Hippocampal formation (tissue), 2 donors: ENCODE measurements around the gene SSMEM1.
"Not testable (repeated sequence)": the region's sequence is repeated elsewhere in the genome, so short reads cannot be mapped to it uniquely, and the experiment has no call there.

Experiments
- DNase-seq, 2 donors: peaks; one replicate each; lab custom pipeline; 2025; lab: John Stamatoyannopoulos, UW

SSMEM1 gene

DNA sequence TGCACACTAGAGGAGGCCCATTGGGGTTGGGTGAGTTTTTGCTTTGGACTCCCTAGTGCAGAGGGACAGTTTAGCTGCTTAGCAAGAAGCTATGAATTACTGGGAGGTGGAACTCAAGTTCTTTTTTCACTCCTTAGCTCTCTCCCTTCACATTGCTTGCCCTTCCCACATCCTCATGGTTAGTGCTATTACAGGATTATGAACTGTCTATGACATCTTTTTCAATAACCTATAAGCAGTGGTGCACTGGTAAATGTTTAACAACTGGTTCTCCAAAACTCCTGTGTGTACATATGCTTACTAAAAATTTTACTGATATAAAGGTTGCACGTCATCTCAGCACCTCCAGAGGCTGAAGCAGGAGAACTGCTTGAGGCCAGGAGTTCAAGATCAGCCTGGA, 6.2 kb downstream of the SSMEM1 start:
- DNase-seq, result no peak

DNA sequence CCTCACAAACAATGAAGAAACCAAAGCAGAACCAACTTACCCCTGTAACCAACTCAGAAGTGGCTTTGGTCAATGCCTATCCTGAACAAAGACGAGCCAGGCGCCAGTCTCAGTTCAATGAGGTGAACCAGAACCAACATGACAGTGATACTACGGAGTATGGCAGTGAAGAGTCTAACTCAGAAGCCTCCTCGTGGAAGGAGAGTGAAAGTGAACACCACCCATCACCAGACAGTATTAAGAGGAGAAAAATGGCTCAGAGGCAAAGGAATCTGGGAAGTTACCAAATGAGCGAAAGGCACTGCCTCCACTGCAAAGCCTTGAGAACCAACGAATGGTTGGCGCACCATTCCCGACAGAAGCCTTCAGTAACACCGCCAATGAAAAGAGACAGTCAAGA, 8.4 kb downstream of the SSMEM1 start:
- no peak for DNase-seq

DNA sequence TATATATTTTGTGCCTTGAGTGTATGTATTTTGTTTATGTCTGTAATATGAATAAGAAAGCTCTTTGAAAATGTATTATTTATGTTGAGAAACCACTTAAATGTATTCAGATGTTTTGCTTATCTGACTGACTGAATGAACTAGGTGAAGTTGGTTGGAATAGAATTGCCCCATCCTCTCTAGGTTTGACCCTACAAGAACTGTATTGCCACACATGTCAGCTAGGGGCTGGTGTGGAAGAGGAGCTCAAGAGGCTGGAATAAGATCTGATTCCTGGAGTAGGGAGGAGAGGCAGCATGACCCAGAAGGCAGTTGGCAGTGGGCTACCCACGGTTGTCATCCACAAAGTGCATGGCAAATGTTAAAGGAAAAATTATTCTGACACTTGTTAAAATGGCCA, 9.1 kb downstream of the SSMEM1 start:
- DNase-seq, result no peak

DNA sequence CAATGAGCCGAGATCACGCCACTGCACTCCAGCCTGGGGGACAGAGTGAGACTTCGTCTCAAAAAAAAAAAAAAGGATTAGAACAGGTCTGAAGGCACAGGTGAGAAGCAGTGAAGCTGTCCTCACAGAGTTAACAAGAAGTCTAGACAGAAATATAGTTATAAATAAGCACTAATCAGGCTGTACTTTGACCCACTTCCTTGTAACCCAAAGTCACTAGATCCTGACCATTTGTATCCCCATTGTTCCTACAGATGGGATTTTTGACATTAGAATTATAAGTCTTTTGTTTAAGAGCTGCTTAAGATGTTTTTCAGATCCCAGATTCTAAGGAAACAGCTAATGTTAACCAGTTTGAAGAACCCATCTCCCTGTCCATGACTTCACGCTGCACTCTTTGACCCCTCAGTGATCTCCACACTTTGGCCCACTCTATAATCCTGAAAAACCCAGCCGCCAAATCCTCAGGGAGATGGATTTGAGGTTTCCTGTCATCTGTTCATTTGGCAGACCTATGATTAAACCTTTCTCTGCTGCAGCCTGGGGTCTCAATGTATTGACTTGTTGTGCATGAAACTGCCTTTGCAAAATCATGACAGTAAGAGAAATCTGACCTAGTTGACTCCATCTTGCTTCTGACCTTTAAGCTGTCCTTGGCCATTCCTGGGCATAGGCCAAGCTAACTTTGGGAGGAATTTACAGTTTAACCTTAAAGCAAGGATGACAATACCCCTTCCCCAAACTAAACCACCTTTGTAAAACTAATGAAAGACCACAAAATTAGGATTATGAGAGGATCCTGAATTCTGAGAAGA, 11.4 kb downstream of the SSMEM1 start:
- no peak for DNase-seq

DNA sequence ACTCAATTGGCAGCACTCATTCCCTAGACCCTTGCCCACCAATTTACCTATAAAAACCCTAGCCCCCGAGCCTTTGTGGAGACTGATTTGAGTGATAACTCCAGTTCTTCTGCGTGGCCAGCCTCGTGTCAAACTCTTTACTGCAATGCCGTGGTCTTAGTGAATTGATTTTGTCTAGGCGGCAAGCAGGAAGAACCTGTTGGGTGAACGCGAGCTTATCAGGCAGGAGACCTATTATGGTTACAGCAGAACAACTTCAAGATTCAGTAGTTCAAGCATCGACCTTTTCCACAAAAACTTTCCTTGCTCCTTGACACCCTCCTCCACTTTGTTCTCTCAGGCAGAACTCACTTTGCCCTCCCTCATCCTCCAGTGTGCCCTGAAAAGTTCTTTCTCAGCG, 12.2 kb downstream of the SSMEM1 start:
- no peak for DNase-seq

DNA sequence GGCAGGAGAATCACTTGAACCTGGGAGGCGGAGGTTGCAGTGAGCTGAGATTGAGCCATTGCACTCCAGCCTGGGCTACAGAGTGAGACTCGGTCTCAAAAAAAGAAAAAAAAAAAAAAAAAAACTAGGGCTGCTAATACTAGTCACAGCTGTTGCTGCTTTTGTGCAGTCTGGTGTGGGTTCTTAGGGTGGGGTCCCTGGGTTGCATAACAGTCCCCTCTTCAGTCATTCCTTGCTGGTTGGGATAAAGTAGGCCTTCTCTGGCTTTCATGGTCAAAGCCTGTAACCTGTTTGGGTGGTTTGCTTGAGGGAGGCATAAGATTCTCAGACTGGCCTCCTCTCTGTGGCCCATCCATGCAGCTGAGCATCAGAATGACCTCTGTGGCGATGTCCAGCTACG, 14.1 kb downstream of the SSMEM1 start:
- no peak for DNase-seq

DNA sequence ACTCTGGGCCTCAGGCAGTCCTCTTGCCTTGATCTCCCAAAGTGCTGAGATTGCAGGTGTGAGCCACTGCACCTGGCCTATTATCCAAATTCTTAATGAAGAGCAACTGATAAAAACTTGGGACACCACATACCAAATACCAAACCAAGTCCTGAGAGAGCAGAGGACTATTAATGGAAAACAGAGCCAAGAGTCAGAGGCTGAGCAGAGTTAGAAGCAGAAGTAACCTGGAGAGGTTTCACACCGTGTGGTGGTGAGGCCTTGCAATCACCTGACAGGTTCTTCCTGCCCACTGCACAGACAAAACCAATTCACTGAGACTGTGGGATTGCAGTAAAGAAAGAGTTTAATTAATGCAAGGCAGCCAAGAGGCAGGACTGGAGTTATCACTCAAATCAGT, 16.0 kb downstream of the SSMEM1 start:
- DNase-seq, result no peak

DNA sequence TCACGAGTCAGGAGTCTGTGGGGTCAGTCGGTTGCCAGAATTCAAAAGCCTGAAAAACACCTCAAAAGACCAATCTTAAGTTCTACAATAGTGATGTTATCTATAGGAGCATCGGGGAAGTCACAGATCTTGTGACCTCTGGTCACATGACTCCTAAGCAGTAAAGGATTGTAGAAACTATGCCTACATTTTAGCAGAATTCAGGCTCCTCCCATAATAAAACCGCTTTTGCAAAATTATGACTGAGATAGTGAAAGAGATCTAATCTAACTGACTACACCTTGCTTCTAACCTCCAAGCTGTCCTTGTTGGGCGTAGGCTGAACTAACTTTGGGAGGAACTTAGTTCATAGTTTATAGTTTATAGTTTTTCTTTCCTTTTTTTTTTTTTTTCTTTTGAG, 16.6 kb downstream of the SSMEM1 start:
- DNase-seq, result no peak

DNA sequence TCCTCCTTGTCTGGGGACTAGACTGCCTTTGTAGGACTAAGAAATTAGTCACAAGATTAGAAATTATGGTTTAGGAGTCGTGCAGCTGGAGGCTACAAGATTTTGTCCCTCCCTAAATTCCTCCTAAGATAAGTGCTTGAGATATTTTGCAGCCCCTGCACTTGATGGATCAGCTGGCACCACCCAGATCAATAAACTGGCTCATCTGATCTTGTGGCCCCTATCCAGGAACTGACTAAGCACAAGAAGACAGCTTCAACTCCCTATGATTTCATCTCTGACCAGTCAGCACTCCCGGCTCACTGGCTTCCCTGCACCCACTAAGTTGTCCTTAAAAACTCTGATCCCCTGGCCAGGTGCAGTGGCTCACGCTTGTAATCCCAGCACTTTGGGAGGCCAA, 17.3 kb downstream of the SSMEM1 start:
- DNase-seq, result not testable (repeated sequence)

DNA sequence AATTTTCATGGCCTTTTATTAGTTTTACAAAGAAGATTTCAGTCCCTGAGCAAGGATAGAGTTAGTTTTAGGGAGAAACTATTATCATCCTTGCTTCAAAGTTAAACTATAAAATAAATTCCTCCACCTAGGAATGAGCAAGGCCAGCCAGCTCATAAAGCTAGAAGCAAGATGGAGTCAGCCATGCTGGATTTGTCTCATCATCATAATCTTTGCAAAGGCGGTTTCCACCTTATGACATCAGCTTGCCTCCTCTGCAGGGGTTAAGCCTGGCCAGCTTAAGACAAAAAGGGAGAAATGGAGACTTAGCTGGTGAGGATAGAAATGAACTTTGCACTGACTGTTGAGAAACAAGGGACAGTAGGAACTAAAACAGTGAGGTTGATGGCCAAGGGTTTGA, 18.7 kb downstream of the SSMEM1 start:
- DNase-seq, result no peak

DNA sequence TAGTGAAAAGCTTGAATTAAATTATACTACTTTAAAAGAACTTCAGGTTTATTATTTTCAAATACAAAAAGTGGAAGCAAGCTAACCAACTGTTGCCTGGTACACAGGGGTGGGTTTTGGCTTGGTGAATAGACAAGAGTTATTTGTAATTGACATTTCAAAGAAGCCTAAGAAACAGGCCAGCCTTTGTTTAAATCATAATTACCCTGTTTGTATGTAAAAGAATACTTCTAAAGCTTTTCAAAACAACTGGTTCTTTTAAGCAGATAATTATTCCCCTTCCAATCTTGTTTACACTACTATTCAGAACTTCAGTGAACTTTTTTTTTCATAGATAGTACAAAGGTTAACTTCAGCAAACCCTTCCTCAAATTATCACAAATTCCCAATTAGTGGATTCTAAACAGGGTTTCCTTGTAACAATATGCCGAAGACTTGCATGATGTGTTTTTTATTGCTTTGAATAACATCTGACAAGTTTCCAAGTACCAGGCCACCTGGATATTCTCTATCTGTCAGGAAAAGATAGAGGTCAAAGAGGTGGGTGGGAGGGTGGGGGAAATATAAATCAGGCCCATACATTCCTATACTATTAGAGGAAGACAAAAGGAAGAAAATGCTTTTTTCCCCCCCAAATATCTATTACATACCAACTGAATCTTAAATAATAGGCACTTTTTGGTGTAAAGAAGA, 20.4 kb downstream of the SSMEM1 start:
- peak in 1 of 2 donors; percentile 75 for DNase-seq

DNA sequence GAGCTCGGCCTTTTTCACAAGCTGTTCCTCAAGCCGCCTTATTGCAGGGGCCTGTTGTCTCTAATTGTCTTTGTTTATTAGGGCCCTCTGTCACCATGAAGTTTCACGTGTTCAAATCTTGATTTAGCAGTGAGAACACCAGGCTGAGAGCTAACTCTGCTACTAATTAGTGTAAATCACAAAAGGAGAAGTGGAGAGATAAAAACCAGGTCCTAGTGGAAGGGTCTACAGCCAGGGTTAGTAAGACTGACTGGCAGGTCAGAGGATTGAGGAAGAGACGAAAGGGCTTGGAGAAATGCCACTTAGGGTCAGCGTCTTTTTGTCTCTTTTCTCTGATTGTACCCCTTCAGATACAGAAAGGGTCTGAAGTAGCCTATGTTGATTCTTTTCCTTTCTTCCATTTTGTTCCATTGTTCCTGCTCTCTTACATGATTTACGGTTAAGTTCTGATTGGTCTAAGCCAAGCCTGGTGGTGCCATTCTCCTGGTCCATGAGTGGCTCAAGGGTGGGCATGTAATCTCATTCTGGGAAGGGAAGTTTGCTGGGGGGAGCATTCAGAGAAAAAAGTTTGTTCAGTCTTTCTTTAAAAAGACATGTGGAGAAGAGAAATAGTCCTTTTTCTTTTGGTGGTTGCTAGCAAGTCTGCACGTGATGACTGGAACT, 21.3 kb downstream of the SSMEM1 start:
- DNase-seq, result no peak

DNA sequence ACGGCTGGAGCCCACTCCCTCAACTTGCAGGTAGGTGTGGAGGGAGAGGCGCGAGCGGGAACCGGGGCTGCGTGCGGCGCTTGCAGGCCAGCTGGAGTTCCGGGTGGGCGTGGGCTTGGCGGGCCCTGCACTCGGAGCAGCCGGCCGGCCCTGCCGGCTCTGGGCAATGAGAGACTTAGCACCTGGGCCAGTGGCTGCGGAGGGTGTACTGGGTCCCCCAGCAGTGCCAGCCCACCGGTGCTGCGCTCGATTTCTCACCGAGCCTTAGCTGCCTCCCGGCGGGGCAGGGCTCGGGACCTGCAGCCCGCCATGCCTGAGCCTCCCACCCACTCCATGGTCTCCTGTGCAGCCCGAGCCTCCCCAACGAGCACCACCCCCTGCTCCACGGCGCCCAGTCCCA, 22.3 kb downstream of the SSMEM1 start:
- DNase-seq, result not testable (repeated sequence)

DNA sequence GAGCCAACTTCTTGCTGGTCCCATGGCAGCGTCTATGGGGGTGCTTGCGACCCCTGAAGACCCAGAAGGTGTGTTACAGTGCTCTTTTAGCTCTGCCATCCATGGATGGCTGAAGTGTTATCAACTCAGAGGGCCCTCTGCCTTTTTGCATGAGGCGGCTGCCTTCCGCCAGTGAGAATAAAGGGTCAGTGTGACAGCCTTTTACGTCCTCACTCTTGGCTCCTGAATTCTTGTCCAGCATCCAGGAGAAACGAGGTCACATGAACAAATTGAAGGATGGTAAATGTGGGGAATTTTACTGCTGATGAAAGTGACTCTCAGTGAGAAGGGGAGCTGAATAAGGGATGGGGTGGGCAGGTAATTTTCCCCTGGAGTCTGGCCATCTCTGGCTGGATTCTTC, 24.1 kb downstream of the SSMEM1 start:
- no peak for DNase-seq

DNA sequence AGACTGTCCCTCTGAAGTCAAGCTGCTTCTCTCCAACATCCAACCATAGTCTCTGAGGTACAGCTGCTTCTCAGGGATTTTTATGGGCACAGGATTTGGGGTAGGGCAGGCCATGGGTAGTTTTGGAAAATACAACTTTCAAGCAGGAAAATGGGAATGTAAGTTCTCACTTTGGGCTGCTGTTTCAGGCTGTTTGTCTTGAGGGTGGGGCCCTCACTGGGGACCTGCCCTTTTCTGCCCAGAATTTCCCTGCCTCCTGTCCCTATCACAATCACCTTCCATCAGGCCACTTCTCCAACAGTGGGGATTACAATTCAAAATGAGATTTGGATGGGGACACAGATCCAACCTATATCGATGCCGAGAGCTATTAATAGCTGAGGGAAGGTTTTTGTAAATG, 24.5 kb downstream of the SSMEM1 start:
- DNase-seq, result no peak

DNA sequence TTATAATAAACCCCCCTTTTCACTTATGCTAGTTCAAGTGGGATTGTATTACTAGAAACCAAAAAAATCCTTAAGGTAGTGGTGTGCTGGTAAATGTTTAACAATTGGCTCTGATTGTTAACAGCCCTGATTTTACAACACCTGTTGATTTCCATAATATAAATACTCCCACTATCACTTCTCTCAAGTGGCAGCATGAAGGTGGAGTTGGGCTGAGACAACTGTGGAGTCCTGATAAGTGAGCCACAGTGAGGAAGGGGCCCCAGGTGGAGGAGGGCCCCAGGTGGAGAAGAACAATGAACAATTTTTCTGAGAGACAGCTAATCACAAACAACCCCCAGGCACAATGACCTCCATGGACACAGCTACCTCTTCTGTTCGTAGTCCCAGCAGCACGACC, 26.4 kb downstream of the SSMEM1 start:
- no peak for DNase-seq

DNA sequence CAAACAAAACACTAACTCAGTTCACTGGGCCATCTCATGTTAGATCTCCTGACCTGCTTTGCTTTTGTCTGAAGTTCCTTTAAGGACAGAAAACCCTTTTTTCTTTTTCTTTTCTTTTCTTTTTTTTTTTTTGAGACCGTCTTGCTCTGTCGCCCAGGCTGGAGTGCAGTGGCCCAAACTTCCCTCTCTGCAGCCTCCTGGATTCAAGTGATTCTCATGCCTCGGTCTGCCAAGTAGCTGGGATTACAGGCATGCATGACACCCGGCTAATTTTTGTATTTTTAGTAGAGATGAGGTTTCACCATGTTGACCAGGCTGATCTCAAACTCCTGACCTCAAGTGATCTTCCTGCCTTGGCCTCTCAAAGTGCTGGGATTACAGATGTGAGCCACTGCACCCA, 28.7 kb downstream of the SSMEM1 start:
- not testable (repeated sequence) for DNase-seq

DNA sequence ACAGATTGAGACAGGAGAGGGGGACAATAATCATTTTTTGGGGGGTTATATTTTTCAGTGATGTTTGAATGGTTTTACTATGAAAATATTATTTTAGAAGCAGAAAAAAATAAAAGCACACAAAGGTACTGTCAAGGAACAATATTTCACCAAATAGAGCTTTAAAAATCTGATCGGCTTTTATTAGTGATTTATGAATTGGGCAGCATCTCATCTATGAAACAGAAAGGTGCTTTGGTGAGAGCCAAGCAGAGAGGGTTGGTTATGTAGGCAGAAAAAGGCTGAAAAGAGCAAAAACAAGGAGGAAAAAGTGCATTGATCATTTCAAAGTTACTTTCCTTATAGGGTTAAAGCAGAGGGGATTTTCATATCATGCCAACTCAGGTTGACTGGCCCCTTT, 32.6 kb downstream of the SSMEM1 start:
- no peak for DNase-seq

DNA sequence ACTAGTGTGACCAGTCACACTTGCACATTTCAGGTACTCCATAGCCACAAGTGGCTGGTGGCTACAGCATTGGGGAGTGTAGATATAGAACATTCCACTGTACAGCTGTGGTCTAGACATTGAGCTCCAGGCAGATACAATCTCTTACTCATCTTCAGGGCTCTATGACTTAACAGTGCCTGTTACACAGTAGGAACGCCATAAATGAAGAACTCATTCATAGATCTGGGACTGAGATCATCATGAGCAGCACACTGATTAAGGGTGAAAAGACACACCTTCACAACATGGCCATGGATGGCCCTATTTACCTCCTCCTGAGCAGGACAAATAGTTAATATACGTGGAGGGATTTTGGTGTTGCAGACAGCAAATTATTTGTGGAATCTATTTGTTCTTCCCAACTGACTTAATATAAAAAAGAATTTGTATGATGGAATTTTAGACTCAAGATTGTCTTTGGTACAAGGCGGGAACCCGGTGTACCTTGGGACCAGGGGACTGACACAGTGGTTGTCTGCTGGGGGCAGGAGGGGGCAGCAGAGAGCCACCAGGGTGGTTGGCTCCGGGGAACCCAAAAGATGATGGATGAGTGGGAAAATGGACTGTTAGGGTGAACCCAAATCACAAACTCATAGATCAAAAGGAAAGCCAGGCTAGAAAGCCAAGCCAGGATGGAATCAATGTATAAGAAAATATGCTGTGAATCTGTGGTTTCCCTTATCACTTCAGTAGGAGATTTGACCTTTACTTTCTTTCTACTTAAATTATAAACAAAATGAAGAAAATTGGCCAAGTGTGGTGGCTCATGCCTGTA, 34.7 kb downstream of the SSMEM1 start:
- peak in 1 of 2 donors; percentile 26 for DNase-seq

DNA sequence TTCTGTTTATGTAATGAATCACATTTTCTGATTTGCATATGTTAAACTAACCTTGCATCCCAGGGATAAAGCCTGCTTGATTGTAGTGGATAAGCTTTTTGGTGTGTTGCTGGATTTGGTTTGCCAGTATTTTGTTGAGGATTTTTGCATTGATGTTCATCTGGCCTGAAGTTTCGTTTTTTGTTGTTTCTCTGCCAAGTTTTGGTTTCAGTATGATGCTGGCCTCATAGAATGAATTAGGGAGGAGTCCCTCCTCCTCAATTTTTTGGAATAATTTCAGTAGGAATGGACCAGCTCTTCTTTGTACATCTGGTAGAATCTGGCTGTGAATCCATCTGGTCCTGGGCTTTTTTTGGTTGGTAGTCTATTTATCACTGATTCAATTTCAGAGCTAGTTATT, 35.8 kb downstream of the SSMEM1 start:
- not testable (repeated sequence) for DNase-seq

DNA sequence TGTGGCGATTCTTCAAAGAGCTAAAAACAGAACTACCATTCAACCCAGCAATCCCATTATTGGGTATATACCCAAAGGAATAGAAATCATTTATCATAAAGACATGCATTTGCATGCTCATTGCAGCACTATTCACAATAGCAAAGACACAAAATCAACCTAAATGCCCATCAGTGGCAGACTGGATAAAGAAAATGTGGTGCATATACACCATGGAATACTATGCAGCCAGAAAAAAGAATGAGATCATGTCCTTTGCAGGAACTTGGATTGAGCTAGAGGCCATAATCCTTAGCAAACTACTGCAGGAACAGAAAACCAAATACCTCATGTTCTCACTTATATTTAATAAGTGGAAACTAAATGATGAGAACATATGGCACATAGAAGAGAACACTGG, 38.8 kb downstream of the SSMEM1 start:
- not testable (repeated sequence) for DNase-seq

DNA sequence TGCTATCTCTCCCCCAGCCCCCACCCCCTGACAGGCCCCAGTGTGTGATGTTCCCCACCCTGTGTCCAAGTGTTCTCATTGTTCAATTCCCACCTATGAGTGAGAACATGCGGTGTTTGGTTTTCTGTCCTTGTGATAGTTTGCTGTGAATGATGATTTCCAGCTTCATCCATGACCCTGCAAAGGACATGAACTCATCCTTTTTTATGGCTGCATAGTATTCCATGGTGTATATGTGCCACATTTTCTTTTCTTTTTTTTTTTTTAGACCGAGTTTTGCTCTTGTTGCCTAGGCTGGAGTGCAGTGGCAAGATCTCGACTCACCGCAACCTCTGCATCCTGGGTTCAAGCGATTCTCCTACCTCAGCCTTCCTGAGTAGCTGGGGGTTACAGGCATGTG, 41.2 kb downstream of the SSMEM1 start:
- not testable (repeated sequence) for DNase-seq
